GM23248 (cell line): Measurements from ENCODE around the gene PEX7.

Experiments used
- EZH2 ChIP-seq: fragments of 200-600 bp; sonication (generic); IDR thresholded peaks from 2 replicates; pipeline ENCODE4 v1.6.1; 2018; ENCODE audit warnings: antibody characterized with exemption, mild to moderate bottlenecking; ENCODE audit not compliant: insufficient read depth, poor library complexity, severe bottlenecking
- EZH2phosphoT487 ChIP-seq: fragments of 200-600 bp; sonication (generic); IDR thresholded peaks from 2 replicates; pipeline ENCODE4 v1.6.1; 2018; ENCODE audit warnings: antibody characterized with exemption, moderate library complexity, mild to moderate bottlenecking, low read depth; ENCODE audit not compliant: insufficient read depth

GRCh38 chr6:136791296-136792094 lies 30.9 kb upstream of the PEX7 start:
- no peak for TF ChIP-seq EZH2
- no peak for TF ChIP-seq EZH2phosphoT487
